Gastroesophageal sphincter (tissue), 4 donors: ENCODE results near the gene SF3B2. TPM values are rescaled to one million over a fixed set of nuclear protein-coding genes. Genes with fewer than 3 reads are reported as not detected.
A peak's percentile ranks its signal among the peaks of the same experiment; 100 is the strongest.

Experiments used
- ATAC-seq: fragments of 150-250 bp; one replicate; pipeline ENCODE4 v1.9.1; 2016; ENCODE audit warnings: mild to moderate bottlenecking, moderate library complexity
- H3K27ac ChIP-seq, 4 donors: fragments of 200-600 bp; sonication (generic) in 3 of 4; 1 replicate in 3 of 4; 2 replicates in 1 of 4; pipeline ENCODE4 v1.5.1; 2016 to 2019
- H3K27me3 ChIP-seq: fragments of 200-600 bp; sonication (generic); one replicate; pipeline ENCODE4 v1.5.1; 2019
- H3K36me3 ChIP-seq, 2 donors: fragments of 200-600 bp; sonication (generic); one replicate each; pipeline ENCODE4 v1.5.1; 2019; ENCODE audit warnings: control low read depth in 1 of 2
- H3K4me1 ChIP-seq, 3 donors: fragments of 200-600 bp; sonication (generic); 1 replicate in 2 of 3; 2 replicates in 1 of 3; pipeline ENCODE4 v1.5.1; 2016 to 2019; ENCODE audit warnings: control low read depth in 2 of 3
- H3K4me3 ChIP-seq, 2 donors: fragments of 200-600 bp; sonication (generic); one replicate each; pipeline ENCODE4 v1.5.1; 2019; ENCODE audit warnings: mild to moderate bottlenecking in 1 of 2, moderate library complexity in 1 of 2
- H3K9me3 ChIP-seq, 3 donors: fragments of 200-600 bp; sonication (generic); one replicate each; pipeline ENCODE4 v1.5.1; 2017 to 2019; ENCODE audit warnings: control low read depth in 2 of 3
- EP300 ChIP-seq: sonication (generic); formaldehyde crosslinking; IDR thresholded peaks from one replicate; pipeline ENCODE4 v1.6.1; 2017; ENCODE audit warnings: antibody characterized with exemption, mild to moderate bottlenecking
- POLR2A ChIP-seq, 2 donors: fragments of 450-650 bp; IDR thresholded peaks; one replicate each; pipeline ENCODE4 v1.6.1; 2017; ENCODE audit warnings: antibody characterized with exemption in 2 of 2, mild to moderate bottlenecking in 2 of 2, moderate library complexity in 1 of 2
- POLR2AphosphoS5 ChIP-seq: sonication (generic); formaldehyde crosslinking; IDR thresholded peaks from one replicate; pipeline ENCODE4 v1.6.1; 2017; ENCODE audit warnings: antibody characterized with exemption
- WGBS, 2 donors: methylation state at CpG; one replicate each; pipeline ENCODE4 v1.1.5; 2018; ENCODE audit warnings: low coverage in 1 of 2; 5-methylcytosine and 5-hydroxymethylcytosine counted together
- total RNA-seq, 4 donors: library from RNA; depleted of rRNA; stranded (reverse); fragments of >200 nt; gene quantifications; one replicate each; pipeline ENCODE4 v1.1.0, GENCODE V29; 2016
- TF ChIP-seq, protein P1 (sequence below), 4 experiments: fragments of 200-600 bp in 2 of 4; fragments of 450-650 bp in 2 of 4; sonication (generic) in 1 of 4; IDR thresholded peaks; one replicate each; pipeline ENCODE4 v1.5.1; 2017 to 2019; ENCODE audit warnings: antibody characterized with exemption in 4 of 4, mild to moderate bottlenecking in 2 of 4, moderate library complexity in 2 of 4

Gene SF3B2
- total RNA-seq, 4 donors from 2014 or later: 113 to 179 (median 160) TPM

- Histone ChIP-seq H3K4me3 (peak within 1 kb of the TSS in 1 of 2 donors; percentile 32), H3K27ac (peak within 1 kb of the TSS in 3 of 4 donors; percentile 58 to 80 (median 66)), H3K36me3 (peaks cover 0 to under 1% of the 10 kb centered on the region in 2 donors), H3K9me3 (no peaks in the 10 kb centered on the region), H3K4me1 (peaks cover 0 to 55% (median 33%) of the 10 kb centered on the region in 3 donors), H3K27me3 (peaks cover 22% of the 10 kb centered on the region)
- ATAC-seq: no peak
- WGBS, 2 donors: 12 to 32% methylated on average over 2 to 3 of the region's 39 CpGs
- TF ChIP-seq, protein P1, sequence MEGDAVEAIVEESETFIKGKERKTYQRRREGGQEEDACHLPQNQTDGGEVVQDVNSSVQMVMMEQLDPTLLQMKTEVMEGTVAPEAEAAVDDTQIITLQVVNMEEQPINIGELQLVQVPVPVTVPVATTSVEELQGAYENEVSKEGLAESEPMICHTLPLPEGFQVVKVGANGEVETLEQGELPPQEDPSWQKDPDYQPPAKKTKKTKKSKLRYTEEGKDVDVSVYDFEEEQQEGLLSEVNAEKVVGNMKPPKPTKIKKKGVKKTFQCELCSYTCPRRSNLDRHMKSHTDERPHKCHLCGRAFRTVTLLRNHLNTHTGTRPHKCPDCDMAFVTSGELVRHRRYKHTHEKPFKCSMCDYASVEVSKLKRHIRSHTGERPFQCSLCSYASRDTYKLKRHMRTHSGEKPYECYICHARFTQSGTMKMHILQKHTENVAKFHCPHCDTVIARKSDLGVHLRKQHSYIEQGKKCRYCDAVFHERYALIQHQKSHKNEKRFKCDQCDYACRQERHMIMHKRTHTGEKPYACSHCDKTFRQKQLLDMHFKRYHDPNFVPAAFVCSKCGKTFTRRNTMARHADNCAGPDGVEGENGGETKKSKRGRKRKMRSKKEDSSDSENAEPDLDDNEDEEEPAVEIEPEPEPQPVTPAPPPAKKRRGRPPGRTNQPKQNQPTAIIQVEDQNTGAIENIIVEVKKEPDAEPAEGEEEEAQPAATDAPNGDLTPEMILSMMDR (IDR thresholded peaks at IDR 0.05): no peak
- TF ChIP-seq POLR2AphosphoS5 (no peak), POLR2A (IDR thresholded peaks at IDR 0.05) (no peak), EP300 (no peak)
Measured at GRCh38 chr11:66048547-66049323, 3.4 kb upstream of the SF3B2 start, which contains the start of gene GAL3ST3. TSS of gene GAL3ST3 (minus strand) at chr11:66049161. CDS start at chr11:66045415, 3,746 bp downstream.

DNA sequence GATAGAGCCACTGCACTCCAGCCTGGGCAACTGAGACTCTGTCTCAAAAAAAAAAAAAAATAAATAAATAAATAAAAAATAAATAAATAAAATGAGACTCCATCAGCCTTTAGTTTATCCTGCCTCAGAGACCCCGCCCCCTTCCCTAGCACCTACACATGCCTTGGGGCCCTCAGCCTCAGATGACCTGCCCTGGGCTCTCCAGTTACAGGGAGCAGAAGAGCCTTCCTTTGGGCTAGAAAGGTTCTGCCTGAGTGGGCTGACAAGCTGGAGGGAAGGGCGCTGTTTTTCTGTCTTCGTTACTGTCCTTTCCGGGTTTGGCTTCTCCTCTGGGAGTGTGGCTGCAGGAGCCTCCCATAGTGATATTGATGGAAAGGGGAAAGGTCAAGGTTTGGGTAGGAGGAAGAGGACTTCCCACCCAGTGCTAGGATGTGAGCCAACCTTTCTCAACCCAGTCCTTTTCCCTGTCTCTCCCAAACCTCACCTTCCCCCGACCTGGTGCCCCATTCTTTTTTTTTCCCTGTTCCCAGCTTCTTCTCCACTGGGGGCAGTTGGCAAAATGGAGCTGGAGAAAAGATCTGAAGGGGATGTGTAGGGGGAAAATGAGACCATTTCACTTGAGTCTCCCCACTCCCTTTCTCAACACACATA, 1.5 kb upstream of the SF3B2 start:
- no peak for ATAC-seq
- Histone ChIP-seq H3K4me1 (peaks cover 0 to 64% (median 26%) of the 10 kb centered on the region in 3 donors), H3K27me3 (peaks cover 22% of the 10 kb centered on the region), H3K9me3 (no peaks in the 10 kb centered on the region), H3K27ac (peak overlapping the region in 3 of 4 donors; percentile 89 to 95 (median 92)), H3K4me3 (no peak overlapping the region), H3K36me3 (peaks cover 0 to 20% of the 10 kb centered on the region in 2 donors)
- no peak for TF ChIP-seq POLR2AphosphoS5
- TF ChIP-seq, protein P1 (IDR thresholded peaks at IDR 0.05): no peak
- TF ChIP-seq EP300: no peak
- no peak for TF ChIP-seq POLR2A (IDR thresholded peaks at IDR 0.05)
- 42 to 90% methylated on average over 1 to 4 of the region's 5 CpGs for WGBS, 2 donors

GRCh38 chr11:66051371-66051765, 796 bp upstream of the SF3B2 start:
- H3K27ac ChIP-seq: peak overlapping the region; percentile 84 to 95 (median 90)
- 9 to 22% methylated on average over 7 to 8 of the region's 12 CpGs for WGBS, 2 donors
- no peaks in the 10 kb centered on the region for H3K9me3 ChIP-seq
- peaks cover 22% of the 10 kb centered on the region for H3K27me3 ChIP-seq
- H3K4me1 ChIP-seq: peaks cover 0 to 63% (median 26%) of the 10 kb centered on the region in 3 donors
- H3K4me3 ChIP-seq: peak overlapping the region; percentile 89 to 99
- peaks cover 0 to 27% of the 10 kb centered on the region in 2 donors for H3K36me3 ChIP-seq
- TF ChIP-seq POLR2A (IDR thresholded peaks at IDR 0.05): no peak
- TF ChIP-seq, protein P1 (IDR thresholded peaks at IDR 0.05): no peak
- TF ChIP-seq POLR2AphosphoS5: no peak
- no peak for TF ChIP-seq EP300
- no peak for ATAC-seq

- TF ChIP-seq EP300 (no peak), POLR2A (IDR thresholded peaks at IDR 0.05) (no peak), POLR2AphosphoS5 (no peak)
- TF ChIP-seq, protein P1 (IDR thresholded peaks at IDR 0.05): no peak
- 2% methylated on average over 7 to 16 of the region's 17 CpGs for WGBS, 2 donors
- H3K27me3 ChIP-seq: peaks cover 17% of the 10 kb centered on the region
- ATAC-seq: no peak
- peak overlapping the region; percentile 89 to 99 for H3K4me3 ChIP-seq
- no peaks in the 10 kb centered on the region for H3K9me3 ChIP-seq
- H3K27ac ChIP-seq: peak overlapping the region; percentile 41 to 95 (median 90)
- H3K4me1 ChIP-seq: peaks cover 0 to 59% (median 26%) of the 10 kb centered on the region in 3 donors
- H3K36me3 ChIP-seq: peaks cover 0 to 40% of the 10 kb centered on the region in 2 donors
Measured at GRCh38 chr11:66052664-66052982, 459 bp downstream of the SF3B2 start.
